C4-2B (cell line): Measurements from ENCODE around the gene PSMD3.

Experiments
- ZFX ChIP-seq: fragments of 450-650 bp; IDR thresholded peaks from 2 replicates; pipeline ENCODE4 v1.6.1; 2017
- TF ChIP-seq, protein P1 (sequence below): fragments of 450-650 bp; conservative IDR thresholded peaks from 2 replicates; pipeline ENCODE4 v1.5.1; 2017; ENCODE audit warnings: mild to moderate bottlenecking

DNA sequence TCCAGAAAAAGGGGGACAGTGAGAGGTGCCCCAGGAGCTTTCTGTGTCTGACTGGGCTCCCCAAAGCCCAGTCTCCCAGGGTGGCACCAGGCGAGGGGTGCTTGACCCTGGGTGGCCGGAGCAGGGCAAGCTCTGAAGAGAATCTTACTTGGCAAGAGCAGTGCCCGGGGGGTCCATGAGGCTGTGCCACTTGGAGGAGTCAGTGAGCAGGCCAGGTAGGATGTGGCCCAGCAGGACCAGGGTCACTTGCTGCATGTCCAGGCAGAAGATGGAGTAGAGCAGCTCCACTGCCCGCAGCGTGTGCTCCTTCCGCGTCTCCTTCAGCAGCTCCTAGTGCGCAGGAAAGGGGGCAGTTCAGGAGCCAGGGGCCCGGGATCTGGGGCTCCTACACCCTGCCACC, 41.9 kb downstream of the PSMD3 start:
- TF ChIP-seq, protein P1, sequence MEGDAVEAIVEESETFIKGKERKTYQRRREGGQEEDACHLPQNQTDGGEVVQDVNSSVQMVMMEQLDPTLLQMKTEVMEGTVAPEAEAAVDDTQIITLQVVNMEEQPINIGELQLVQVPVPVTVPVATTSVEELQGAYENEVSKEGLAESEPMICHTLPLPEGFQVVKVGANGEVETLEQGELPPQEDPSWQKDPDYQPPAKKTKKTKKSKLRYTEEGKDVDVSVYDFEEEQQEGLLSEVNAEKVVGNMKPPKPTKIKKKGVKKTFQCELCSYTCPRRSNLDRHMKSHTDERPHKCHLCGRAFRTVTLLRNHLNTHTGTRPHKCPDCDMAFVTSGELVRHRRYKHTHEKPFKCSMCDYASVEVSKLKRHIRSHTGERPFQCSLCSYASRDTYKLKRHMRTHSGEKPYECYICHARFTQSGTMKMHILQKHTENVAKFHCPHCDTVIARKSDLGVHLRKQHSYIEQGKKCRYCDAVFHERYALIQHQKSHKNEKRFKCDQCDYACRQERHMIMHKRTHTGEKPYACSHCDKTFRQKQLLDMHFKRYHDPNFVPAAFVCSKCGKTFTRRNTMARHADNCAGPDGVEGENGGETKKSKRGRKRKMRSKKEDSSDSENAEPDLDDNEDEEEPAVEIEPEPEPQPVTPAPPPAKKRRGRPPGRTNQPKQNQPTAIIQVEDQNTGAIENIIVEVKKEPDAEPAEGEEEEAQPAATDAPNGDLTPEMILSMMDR = no peak
- no peak for TF ChIP-seq ZFX
